ENCODE measurements around the gene CCDC188.

GRCh38 chr22:20143883-20144665, 6.8 kb downstream of the CCDC188 start:
- no peak for TF ChIP-seq CTCF (IDR thresholded peaks at IDR 0.05; ENCODE audit: insufficient read depth, low read depth, low read length)
- TF ChIP-seq EZH2 (IDR thresholded peaks at IDR 0.05; ENCODE audit: insufficient read depth, low read length): no peak
